ENCODE measurements around the gene SLC35F4. TPM values are rescaled to one million over a fixed set of nuclear protein-coding genes. Genes with fewer than 3 reads are reported as not detected.

Gene SLC35F4
- not detected for total RNA-seq

GRCh38 chr14:57865403-57866198 is at the start of gene SLC35F4:
Gene SLC35F4, minus strand, starts transcription at chr14:57866092.
- intact Hi-C loops (cut with DNase I; ENCODE audit: low total_unique reads): no loop called here
- H3K36me3 ChIP-seq: no peaks in the 10 kb centered on the region

GRCh38 chr14:57909626-57910025 is 43.7 kb upstream of the SLC35F4 start:
- no peaks in the 10 kb centered on the region for H3K9me3 ChIP-seq
- ATAC-seq (no peak), DNase-seq (no peak)
- intact Hi-C loops (cut with DNase I; ENCODE audit: low total_unique reads) (no loop called here), in situ Hi-C loops (cut with MboI; ENCODE audit: low sequenced_read_pairs in 4 of 4) (no loop called here)
- TF ChIP-seq POLR2A (IDR thresholded peaks at IDR 0.05) (no peak), CTCF (IDR thresholded peaks at IDR 0.05 in 4 of 5, conservative IDR thresholded peaks at IDR 0.05 in 1 of 5) (no peak)
- H3K4me3 ChIP-seq: no peak overlapping the region
- no peaks in the 10 kb centered on the region for H3K4me1 ChIP-seq
- H3K27me3 ChIP-seq: no peaks in the 10 kb centered on the region
- no peaks in the 10 kb centered on the region for H3K36me3 ChIP-seq
- H3K27ac ChIP-seq: no peak overlapping the region

More at GRCh38 chr14:57865403-57866198, at the start of gene SLC35F4:
- no peak for ATAC-seq
- TF ChIP-seq POLR2A (IDR thresholded peaks at IDR 0.05) (no peak), CTCF (IDR thresholded peaks at IDR 0.05 in 4 of 5, conservative IDR thresholded peaks at IDR 0.05 in 1 of 5) (no peak)
- no peak within 1 kb of the TSS for H3K27ac ChIP-seq
- peak within 1 kb of the TSS in 3 of 4 donors; percentile 5 to 24 (median 15) for H3K4me3 ChIP-seq
- no peaks in the 10 kb centered on the region for H3K4me1 ChIP-seq
- no peaks in the 10 kb centered on the region for H3K9me3 ChIP-seq
- peaks cover 22 to 39% (median 35%) of the 10 kb centered on the region in 3 donors for H3K27me3 ChIP-seq
- in situ Hi-C loops (cut with MboI; ENCODE audit: low sequenced_read_pairs in 4 of 4): no loop called here
- DNase-seq: no peak

GRCh38 chr14:57903954-57904353 is 38.1 kb upstream of the SLC35F4 start:
- intact Hi-C loops (cut with DNase I; ENCODE audit: low total_unique reads) (no loop called here), in situ Hi-C loops (cut with MboI; ENCODE audit: low sequenced_read_pairs in 4 of 4) (no loop called here)
- TF ChIP-seq CTCF (IDR thresholded peaks at IDR 0.05 in 4 of 5, conservative IDR thresholded peaks at IDR 0.05 in 1 of 5) (no peak), POLR2A (IDR thresholded peaks at IDR 0.05) (no peak)
- H3K27ac ChIP-seq: no peak overlapping the region
- no peaks in the 10 kb centered on the region for H3K4me1 ChIP-seq
- H3K4me3 ChIP-seq: no peak overlapping the region
- no peak for ATAC-seq
- no peaks in the 10 kb centered on the region for H3K36me3 ChIP-seq
- DNase-seq: no peak
- no peaks in the 10 kb centered on the region for H3K9me3 ChIP-seq
- H3K27me3 ChIP-seq: no peaks in the 10 kb centered on the region

GRCh38 chr14:57898837-57899572 is 33.1 kb upstream of the SLC35F4 start:
- ATAC-seq (no peak), DNase-seq (no peak)
- H3K27me3 ChIP-seq: no peaks in the 10 kb centered on the region
- TF ChIP-seq CTCF (IDR thresholded peaks at IDR 0.05 in 4 of 5, conservative IDR thresholded peaks at IDR 0.05 in 1 of 5) (no peak), POLR2A (IDR thresholded peaks at IDR 0.05) (no peak)
- no peaks in the 10 kb centered on the region for H3K9me3 ChIP-seq
- H3K4me3 ChIP-seq: no peak overlapping the region
- no peaks in the 10 kb centered on the region for H3K36me3 ChIP-seq
- no peaks in the 10 kb centered on the region for H3K4me1 ChIP-seq
- no peak overlapping the region for H3K27ac ChIP-seq
- in situ Hi-C loops (cut with MboI; ENCODE audit: low sequenced_read_pairs in 4 of 4) (no loop called here), intact Hi-C loops (cut with DNase I; ENCODE audit: low total_unique reads) (no loop called here)
